ENCODE data around the gene COPB1. TPM values are rescaled to one million over a fixed set of nuclear protein-coding genes. Genes with fewer than 3 reads are reported as not detected.

The COPB1 gene
- total and polyA plus RNA-seq, 2 of the 8 experiments (the other 6 are each of a cell fraction or from before 2014, with no cell fraction given): 28.7 to 72.1 TPM

DNA sequence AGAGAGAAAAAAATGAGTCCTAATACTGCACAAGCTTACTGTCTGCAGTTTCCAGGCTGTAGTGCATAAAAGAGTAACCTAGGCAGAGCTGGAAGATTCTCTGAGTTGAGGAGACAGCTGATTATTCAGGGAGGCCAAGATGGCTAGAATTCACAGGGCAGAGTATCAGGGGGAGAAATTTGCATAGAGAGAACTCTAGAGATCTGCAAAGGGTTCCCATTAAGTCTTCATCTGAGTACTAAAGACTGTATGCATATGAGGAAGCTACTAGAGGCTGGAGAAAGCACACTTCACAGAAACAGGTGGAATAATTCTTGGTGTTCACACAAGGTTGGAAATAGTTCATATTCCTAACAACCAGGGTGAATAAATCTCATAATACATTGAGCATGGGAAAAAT, 74.0 kb downstream of the COPB1 start:
- no peak overlapping the region for H2BK5ac ChIP-seq (ENCODE audit: low read depth, low read length)
- no peak for TF ChIP-seq SP2 (IDR thresholded peaks at IDR 0.05; ENCODE audit: low read length)
- no peak for TF ChIP-seq CBX5 (IDR thresholded peaks at IDR 0.05; ENCODE audit: low read depth, low read length)
- TF ChIP-seq ASH2L (IDR thresholded peaks at IDR 0.05; ENCODE audit: low read length): no peak
- TF ChIP-seq SIRT6 (IDR thresholded peaks at IDR 0.05; ENCODE audit: low read length): no peak
- TF ChIP-seq SAP30 (IDR thresholded peaks at IDR 0.05; ENCODE audit: insufficient read depth, insufficient replicate concordance, low read length): no peak
- TF ChIP-seq HDAC2 (IDR thresholded peaks at IDR 0.05; ENCODE audit: borderline replicate concordance in 1 of 2, low read depth in 2 of 2, low read length in 2 of 2): no peak
- no peak for TF ChIP-seq ZNF274 (IDR thresholded peaks at IDR 0.05; ENCODE audit: borderline replicate concordance, extremely low read depth, low read length)
- TF ChIP-seq KDM4A (IDR thresholded peaks at IDR 0.05; ENCODE audit: low read depth, low read length, severe bottlenecking): no peak
- no peak for TF ChIP-seq KDM5A (IDR thresholded peaks at IDR 0.05; ENCODE audit: low read length)
- TF ChIP-seq EGR1 (IDR thresholded peaks at IDR 0.05; ENCODE audit: borderline replicate concordance, low read depth, low read length): no peak
- no peak for TF ChIP-seq YY1 (IDR thresholded peaks at IDR 0.05; ENCODE audit: low read depth, low read length)
- no peak for TF ChIP-seq KDM1A (IDR thresholded peaks at IDR 0.05; ENCODE audit: borderline replicate concordance, low read length)
- no peak for TF ChIP-seq CHD1 (IDR thresholded peaks at IDR 0.05; ENCODE audit: low read depth, low read length)
- no peak for TF ChIP-seq NANOG (IDR thresholded peaks at IDR 0.05; ENCODE audit: insufficient read depth, low read depth, low read length, poor library complexity, severe bottlenecking)
- no peak overlapping the region for H2BK12ac ChIP-seq (ENCODE audit: low read depth, low read length)
- no peak overlapping the region for H3K4me3 ChIP-seq (ENCODE audit: extremely low read depth in 1 of 4, insufficient read depth in 2 of 4, low read depth in 3 of 4, low read length in 4 of 4)
- H3K18ac ChIP-seq (ENCODE audit: extremely low read depth, low read length): no peak overlapping the region
- CTCF ChIA-PET (ENCODE audit: partially characterized antibody): interaction anchor here (0.8 to 1.5 kb wide), 5 partner anchors 12 to 51 kb away, joined by 3 to 8 read pairs (median 4); no protein-coding TSS in a partner anchor
- no peak overlapping the region for H2BK15ac ChIP-seq (ENCODE audit: low read length)
- H2BK120ac ChIP-seq (replicated peaks; ENCODE audit: low read depth, low read length): no peak overlapping the region
- no peak overlapping the region for H3K27ac ChIP-seq (ENCODE audit: low read depth, low read length)
- no peak overlapping the region for H3K4me2 ChIP-seq (ENCODE audit: insufficient read depth in 1 of 2, low read depth in 2 of 2, low read length in 2 of 2)
- H3K79me2 ChIP-seq (ENCODE audit: control insufficient read depth in 1 of 2, insufficient read depth in 2 of 2, low read length in 2 of 2): no peaks in the 10 kb centered on the region
- no peaks in the 10 kb centered on the region for H3K27me3 ChIP-seq (replicated peaks in 1 of 4; ENCODE audit: control insufficient read depth in 3 of 4, extremely low read depth in 1 of 4, insufficient read depth in 3 of 4, low read length in 3 of 4)
- POLR2A ChIA-PET (ENCODE audit: partially characterized antibody): interaction anchor here (0.9 to 1.4 kb wide), 2 partner anchors 10 to 67 kb away, joined by 3 to 4 read pairs; no protein-coding TSS in a partner anchor
- H3K79me1 ChIP-seq (ENCODE audit: low read depth, low read length): no peaks in the 10 kb centered on the region
- no peak overlapping the region for H3K14ac ChIP-seq (ENCODE audit: insufficient read length)
- H2BK20ac ChIP-seq (ENCODE audit: low read length): no peak overlapping the region
- no peak overlapping the region for H4K91ac ChIP-seq (replicated peaks; ENCODE audit: insufficient read length, low read length)
- H3K23me2 ChIP-seq (ENCODE audit: low read depth, low read length): peaks cover 3% of the 10 kb centered on the region
- H3K36me3 ChIP-seq (ENCODE audit: control insufficient read depth in 2 of 4, insufficient read depth in 4 of 4, low read length in 3 of 4): no peaks in the 10 kb centered on the region
- H2AK5ac ChIP-seq (ENCODE audit: low read depth, low read length): no peak overlapping the region
- no peaks in the 10 kb centered on the region for H4K20me1 ChIP-seq (replicated peaks in 1 of 2; ENCODE audit: control insufficient read depth in 1 of 2, insufficient read depth in 2 of 2, low read length in 2 of 2)
- H4K8ac ChIP-seq (ENCODE audit: extremely low read depth, insufficient read depth, low read length): no peak overlapping the region
- no peaks in the 10 kb centered on the region for H3K9me3 ChIP-seq (ENCODE audit: insufficient read depth in 2 of 2, low read depth in 1 of 2, low read length in 1 of 2)
- FAIRE-seq (no peak), DNase-seq (ENCODE audit: low read depth in 1 of 2, low spot score in 2 of 2) (no peak)
- no peak overlapping the region; the same call in 1 of the 2 replicates for H2AFZ ChIP-seq (ENCODE audit: low read length)
- no peak overlapping the region for H4K5ac ChIP-seq (ENCODE audit: insufficient read length, low read depth, low read length)
- no peak overlapping the region for H3K9ac ChIP-seq (replicated peaks in 1 of 4; ENCODE audit: extremely low read depth in 1 of 4, low read depth in 3 of 4, low read length in 3 of 4)
- peaks cover 7 to 12% (median 9%) of the 10 kb centered on the region in 4 experiments for H3K4me1 ChIP-seq (replicated peaks in 1 of 4; ENCODE audit: control insufficient read depth in 3 of 4, insufficient read depth in 4 of 4, low read length in 3 of 4)
- no peak overlapping the region for H3K4ac ChIP-seq (replicated peaks; ENCODE audit: insufficient read length, low read depth, low read length)
- no peak overlapping the region for H3K23ac ChIP-seq (ENCODE audit: insufficient read length)
- H3K56ac ChIP-seq (replicated peaks; ENCODE audit: insufficient read length, low read depth, low read length): no peak overlapping the region

All from H1 (cell line).